Psoas muscle (tissue), 8 donors: ENCODE data around the gene SLC43A2. TPM values are rescaled to one million over a fixed set of nuclear protein-coding genes. Genes with fewer than 3 reads are reported as not detected.
A peak's percentile ranks its signal among the peaks of the same experiment; 100 is the strongest.

Experiments used
- ATAC-seq, 4 donors: fragments of 200-7000 bp; cut with Tn5 transposase; one replicate each; pipeline ENCODE4 v1.9.1; 2020; ENCODE audit warnings: moderate library complexity in 3 of 4, mild to moderate bottlenecking in 2 of 4
- DNase-seq, 2 donors: peaks; one replicate each; pipeline ENCODE4 v3.0.0-alpha.2; 2020
- H3K27ac ChIP-seq: fragments of 200-600 bp; one replicate; pipeline ENCODE4 v1.8.0; 2022
- H3K27me3 ChIP-seq, 3 donors: fragments of 200-600 bp in 1 of 3; one replicate each; pipeline versions ENCODE4 v1.6.1 to v1.8.0; 2013 to 2022; ENCODE audit warnings: low read length in 2 of 3, mild to moderate bottlenecking in 2 of 3, moderate library complexity in 1 of 3; ENCODE audit not compliant: insufficient read depth in 3 of 3
- H3K36me3 ChIP-seq, 2 donors: fragments of 200-600 bp in 1 of 2; one replicate each; pipeline versions ENCODE4 v1.6.1 to v1.8.0; 2013 to 2022; ENCODE audit warnings: low read depth in 1 of 2, mild to moderate bottlenecking in 1 of 2, moderate library complexity in 1 of 2; ENCODE audit not compliant: insufficient read depth in 1 of 2
- H3K4me1 ChIP-seq: fragments of 200-600 bp; one replicate; pipeline ENCODE4 v1.8.0; 2022
- H3K4me3 ChIP-seq: fragments of 200-600 bp; one replicate; pipeline ENCODE4 v1.8.0; 2022; ENCODE audit warnings: mild to moderate bottlenecking
- H3K9me3 ChIP-seq: fragments of 200-600 bp; one replicate; pipeline ENCODE4 v1.8.0; 2022
- WGBS, 3 donors: extraction: QIAGEN DNeasy Blood & Tissue Kit; methylation state at CpG; one replicate each; pipeline versions ENCODE4 v1.1.6 to v1.1.7; 2013; 5-methylcytosine and 5-hydroxymethylcytosine counted together
- intact Hi-C, 2 donors: fragments of 100-400 bp; cut with DNase I; formaldehyde crosslinking; loops; one replicate each; pipeline versions ENCODE4 v1.11.0 to v1.14.2; 2022
- polyA plus RNA-seq, 3 donors: library from polyadenylated mRNA; stranded (reverse); fragments of 200-250 nt; gene quantifications; one replicate each; pipeline ENCODE4 v1.2.3, GENCODE V29; 2013
- total RNA-seq, 4 donors: library from RNA; stranded (reverse); fragmentation: NEBNext Ultra II Directional in 2 of 4; extraction: Animal tissue kit (Norgen Biotek cat#: 25700) in 2 of 4; gene quantifications; one replicate each; pipeline versions ENCODE4 v1.2.1 to v1.2.4, GENCODE V29; 2021 to 2023
- TF ChIP-seq, protein P1 (sequence below): fragments of 200-600 bp; IDR thresholded peaks from one replicate; pipeline ENCODE4 v1.8.0; 2022; ENCODE audit warnings: antibody characterized with exemption
- donor health status: healthy with polysubstance abuse.
- donor health status: DM: no; HTN: no; CAD: no; lungs with moderate emphysema.
- donor health status: Bipolar disorder and iron deficiency.
- donor health status: healthy.
- donor health status: DM: yes; HTN: yes; CAD: no.
- donor health status: DM: no; HTN: no; CAD: no.
- donor health status: DM: no; HTN: no; CAD: no.
- donor health status: DM: yes; HTN: yes; CAD: no.

SLC43A2 gene
- total and polyA plus RNA-seq, 7 donors: 9.5 to 70.5 (median 21.7) TPM

DNA sequence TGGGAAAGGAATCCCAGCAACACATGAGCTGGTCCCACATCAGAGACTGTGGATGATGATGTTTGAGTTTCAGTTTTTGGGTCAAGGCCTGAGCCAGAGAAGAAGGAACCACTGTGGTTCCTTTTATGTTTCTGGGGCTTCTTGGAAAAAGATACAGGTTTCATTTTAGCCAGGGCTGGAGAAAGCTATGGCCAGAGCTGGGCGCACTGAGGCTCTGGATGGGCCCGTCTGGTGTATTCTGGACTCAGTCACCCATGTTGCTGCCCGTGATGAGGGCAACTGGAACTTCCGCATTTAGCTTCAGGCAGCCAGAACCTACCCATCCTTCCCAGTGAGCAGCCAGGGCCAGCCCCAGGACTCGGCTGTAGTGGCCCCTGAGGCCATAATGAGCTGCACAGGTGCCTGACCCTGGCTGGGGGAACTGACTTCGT lies 51.0 kb downstream of the SLC43A2 start:
- 27 to 39% (median 35%) methylated on average over 6 of the region's 6 CpGs for WGBS, 3 donors

DNA sequence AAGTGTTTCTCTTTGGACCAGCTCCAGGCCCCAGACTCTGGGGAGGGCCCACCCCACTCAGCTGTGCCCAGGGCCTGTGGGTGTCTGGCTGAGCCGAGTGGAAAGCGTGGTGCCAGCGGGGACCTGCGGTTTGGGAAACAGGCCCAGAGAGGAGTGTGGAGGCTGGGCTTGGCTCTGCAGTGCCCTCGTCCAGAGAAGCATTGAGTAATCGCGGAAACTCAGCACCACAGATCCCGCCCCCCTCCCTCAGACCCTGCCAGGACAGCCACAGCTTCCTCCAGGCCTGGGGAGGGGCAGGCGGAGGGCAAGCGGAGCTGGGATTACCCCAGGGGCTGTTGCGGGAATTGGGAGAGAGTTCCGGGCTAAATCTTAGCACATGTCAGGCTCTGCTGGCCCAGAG lies 51.5 kb downstream of the SLC43A2 start:
- no peaks in the 10 kb centered on the region for H3K9me3 ChIP-seq
- TF ChIP-seq, protein P1, sequence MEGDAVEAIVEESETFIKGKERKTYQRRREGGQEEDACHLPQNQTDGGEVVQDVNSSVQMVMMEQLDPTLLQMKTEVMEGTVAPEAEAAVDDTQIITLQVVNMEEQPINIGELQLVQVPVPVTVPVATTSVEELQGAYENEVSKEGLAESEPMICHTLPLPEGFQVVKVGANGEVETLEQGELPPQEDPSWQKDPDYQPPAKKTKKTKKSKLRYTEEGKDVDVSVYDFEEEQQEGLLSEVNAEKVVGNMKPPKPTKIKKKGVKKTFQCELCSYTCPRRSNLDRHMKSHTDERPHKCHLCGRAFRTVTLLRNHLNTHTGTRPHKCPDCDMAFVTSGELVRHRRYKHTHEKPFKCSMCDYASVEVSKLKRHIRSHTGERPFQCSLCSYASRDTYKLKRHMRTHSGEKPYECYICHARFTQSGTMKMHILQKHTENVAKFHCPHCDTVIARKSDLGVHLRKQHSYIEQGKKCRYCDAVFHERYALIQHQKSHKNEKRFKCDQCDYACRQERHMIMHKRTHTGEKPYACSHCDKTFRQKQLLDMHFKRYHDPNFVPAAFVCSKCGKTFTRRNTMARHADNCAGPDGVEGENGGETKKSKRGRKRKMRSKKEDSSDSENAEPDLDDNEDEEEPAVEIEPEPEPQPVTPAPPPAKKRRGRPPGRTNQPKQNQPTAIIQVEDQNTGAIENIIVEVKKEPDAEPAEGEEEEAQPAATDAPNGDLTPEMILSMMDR: no peak
- no peaks in the 10 kb centered on the region for H3K27me3 ChIP-seq
- peaks cover 0 to 6% of the 10 kb centered on the region in 2 donors for H3K36me3 ChIP-seq
- peak; percentile 93 to 95 for DNase-seq
- WGBS, 3 donors: 1 to 5% (median 4%) methylated on average over 12 of the region's 12 CpGs
- H3K4me1 ChIP-seq: peaks cover 41% of the 10 kb centered on the region
- peak; percentile 82 to 90 (median 86) for ATAC-seq
- intact Hi-C loops: loop anchor here in 1 of 2 donors (5.0 kb wide), 1 partner anchor 70 kb away; the partner anchor contains the start of genes RILP and SCARF1
- peak overlapping the region; percentile 11 for H3K4me3 ChIP-seq
- H3K27ac ChIP-seq: peak overlapping the region; percentile 95

More for the DNA sequence above, 51.0 kb downstream of the SLC43A2 start:
- no peaks in the 10 kb centered on the region for H3K9me3 ChIP-seq
- intact Hi-C loops: loop anchor here in 1 of 2 donors (5.0 kb wide), 1 partner anchor 70 kb away; the partner anchor contains the start of genes RILP and SCARF1
- H3K27ac ChIP-seq: peak overlapping the region; percentile 95
- peaks cover 41% of the 10 kb centered on the region for H3K4me1 ChIP-seq
- H3K4me3 ChIP-seq: peak overlapping the region; percentile 11
- peaks cover 0 to 11% of the 10 kb centered on the region in 2 donors for H3K36me3 ChIP-seq
- TF ChIP-seq, protein P1: no peak
- DNase-seq (peak in 1 of 2 donors; percentile 69), ATAC-seq (peak; percentile 8 to 35 (median 26))
- no peaks in the 10 kb centered on the region for H3K27me3 ChIP-seq

DNA sequence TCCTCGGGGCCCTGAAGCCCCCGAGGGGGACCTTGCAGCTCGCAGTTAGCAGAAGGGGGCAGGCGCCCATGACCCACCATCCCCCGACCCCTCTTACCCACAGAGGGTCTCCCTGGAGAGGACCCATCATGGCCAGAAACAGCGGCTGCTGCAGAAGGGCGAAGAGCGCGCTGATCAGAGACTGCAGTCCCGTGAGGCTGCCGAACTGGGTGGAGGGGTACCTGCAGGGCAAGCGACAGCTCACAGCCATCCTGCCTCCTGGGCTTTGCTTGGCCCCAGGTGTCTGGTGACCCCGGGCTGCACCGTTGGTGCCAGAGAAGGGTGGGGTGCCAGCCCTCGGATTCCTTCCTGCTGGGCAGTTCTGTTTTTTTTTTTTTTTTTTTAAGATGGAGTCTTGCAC lies 52.1 kb downstream of the SLC43A2 start:
- H3K27ac ChIP-seq: peak overlapping the region; percentile 95
- DNase-seq (peak in 1 of 2 donors; percentile 62), ATAC-seq (no peak)
- H3K36me3 ChIP-seq: peaks cover 0 to 3% of the 10 kb centered on the region in 2 donors
- H3K27me3 ChIP-seq: no peaks in the 10 kb centered on the region
- H3K4me1 ChIP-seq: peaks cover 41% of the 10 kb centered on the region
- H3K4me3 ChIP-seq: no peak overlapping the region
- WGBS, 3 donors: 84 to 90% (median 87%) methylated on average over 15 of the region's 15 CpGs
- no peaks in the 10 kb centered on the region for H3K9me3 ChIP-seq
- intact Hi-C loops: loop anchor here in 1 of 2 donors (5.0 kb wide), 1 partner anchor 71 kb away; the partner anchor contains the start of genes RILP and SCARF1
- TF ChIP-seq, protein P1: no peak

DNA sequence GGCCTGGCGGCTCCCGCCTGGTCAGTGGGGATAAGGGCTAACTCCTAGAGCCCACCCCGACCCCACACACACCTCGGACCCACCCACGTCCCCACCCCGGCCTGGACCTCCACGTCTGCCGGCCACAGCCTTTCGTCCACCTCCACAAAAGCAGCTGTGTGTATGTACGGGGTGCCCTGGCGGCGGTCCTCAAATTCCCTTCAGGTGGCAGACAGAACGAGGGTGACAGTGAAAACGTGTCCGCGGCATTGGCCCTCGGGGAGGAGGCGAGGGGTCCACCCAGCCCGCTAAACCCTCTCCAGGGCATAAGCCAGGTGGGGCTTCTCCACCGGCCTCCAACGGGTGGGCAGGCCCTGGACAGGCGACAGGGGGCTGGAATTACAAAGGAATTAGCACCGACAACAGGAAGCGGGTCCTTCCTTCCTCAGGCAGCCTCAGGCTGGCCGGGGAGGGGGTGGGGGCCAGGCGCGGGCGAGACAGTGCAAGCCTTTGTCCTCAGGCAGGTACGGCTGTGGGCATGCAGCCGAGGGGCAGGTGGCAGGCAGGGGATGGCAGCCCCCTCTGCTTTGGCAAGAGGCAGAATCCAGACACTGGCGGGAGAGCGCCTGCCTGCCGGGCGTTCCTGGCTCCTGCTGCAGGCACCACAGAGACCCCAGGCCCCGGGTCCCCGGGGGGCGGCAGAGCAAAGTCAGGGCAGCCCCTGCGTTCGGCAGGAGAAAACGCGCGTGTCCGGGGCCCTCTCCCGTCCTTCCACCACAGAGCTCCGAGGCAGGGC lies 53.8 kb downstream of the SLC43A2 start:
- peak in 2 of 4 donors; percentile 4 to 12 for ATAC-seq
- H3K4me1 ChIP-seq: peaks cover 41% of the 10 kb centered on the region
- peak overlapping the region; percentile 11 for H3K4me3 ChIP-seq

More for the DNA sequence above, 53.8 kb downstream of the SLC43A2 start:
- intact Hi-C loops: loop anchor here (1.0 to 5.0 kb wide), 2 partner anchors 54 to 72 kb away; partner anchors contain the start of genes RILP (in 1 of the 2) and SCARF1 (in 1 of the 2)
- DNase-seq: peak in 1 of 2 donors; percentile 61
- Histone ChIP-seq H3K36me3 (peaks cover 0 to 3% of the 10 kb centered on the region in 2 donors), H3K27ac (peak overlapping the region; percentile 74), H3K9me3 (no peaks in the 10 kb centered on the region), H3K27me3 (no peaks in the 10 kb centered on the region)
- 31 to 36% (median 33%) methylated on average over 38 to 45 of the region's 45 CpGs for WGBS, 3 donors
- TF ChIP-seq, protein P1: no peak
